WTC11 (cell line): ENCODE measurements around the gene COQ6. TPM values are rescaled to one million over a fixed set of nuclear protein-coding genes. Genes with fewer than 3 reads are reported as not detected.

Source experiments
- ATAC-seq: fragments of 200-7000 bp; cut with Tn5 transposase; 2 replicates; pipeline ENCODE4 v1.10.0; 2021; ENCODE audit warnings: mild to moderate bottlenecking, moderate library complexity
- CTCF ChIA-PET: fragments of 300-600 bp; sonication (Branson Sonifier 250); formaldehyde crosslinking; loops from one replicate; lab custom pipeline; 2021; ENCODE audit warnings: antibody characterized with exemption; lab: Charles Lee
- POLR2A ChIA-PET: fragments of 350-600 bp; sonication (Branson Sonifier 250); formaldehyde crosslinking; loops from one replicate; lab custom pipeline; 2021; ENCODE audit warnings: antibody characterized with exemption; lab: Charles Lee
- DNase-seq: peaks from one replicate; pipeline ENCODE4 v3.0.0; 2021; ENCODE audit warnings: low spot score
- H3K27ac Mint-ChIP-seq: 2 replicates; pipeline ENCODE4 v1.8.0; 2021; ENCODE audit warnings: mixed read lengths
- H3K27me3 Mint-ChIP-seq: 2 replicates; pipeline ENCODE4 v1.8.0; 2021; ENCODE audit warnings: low read depth, mild to moderate bottlenecking, moderate library complexity, mixed read lengths
- H3K36me3 Mint-ChIP-seq: 2 replicates; pipeline ENCODE4 v1.8.0; 2021; ENCODE audit warnings: mixed read lengths
- H3K4me1 Mint-ChIP-seq: 2 replicates; pipeline ENCODE4 v1.8.0; 2022; ENCODE audit warnings: mixed read lengths
- H3K4me3 Mint-ChIP-seq: 2 replicates; pipeline ENCODE4 v1.8.0; 2021; ENCODE audit warnings: mild to moderate bottlenecking, moderate library complexity, mixed read lengths
- H3K9me3 Mint-ChIP-seq: 2 replicates; pipeline ENCODE4 v1.8.0; 2021; ENCODE audit warnings: mixed read lengths
- ATF3 ChIP-seq: sonication (generic); formaldehyde crosslinking; conservative IDR thresholded peaks from 2 replicates; pipeline ENCODE4 v1.8.1; 2022; ENCODE audit warnings: mild to moderate bottlenecking, missing genetic modification reagents
- FOXK1 ChIP-seq: sonication (generic); formaldehyde crosslinking; IDR thresholded peaks from 2 replicates; pipeline ENCODE4 v1.8.0; 2022; ENCODE audit warnings: mild to moderate bottlenecking, moderate library complexity, missing genetic modification reagents
- GABPB1 ChIP-seq: sonication (generic); formaldehyde crosslinking; IDR thresholded peaks from 2 replicates; pipeline ENCODE4 v1.8.1; 2023; ENCODE audit warnings: mild to moderate bottlenecking, missing genetic modification reagents
- IRF1 ChIP-seq: sonication (generic); formaldehyde crosslinking; IDR thresholded peaks from 2 replicates; pipeline ENCODE4 v1.8.0; 2023; ENCODE audit warnings: missing genetic modification reagents
- JAZF1 ChIP-seq: fragments of 250-450 bp; sonication (Bioruptor Pico); IDR thresholded peaks from 2 replicates; pipeline ENCODE4 v1.9.0; 2021; ENCODE audit warnings: moderate library complexity, mild to moderate bottlenecking, inconsistent platforms
- NR2C2 ChIP-seq: sonication (generic); formaldehyde crosslinking; IDR thresholded peaks from 2 replicates; pipeline ENCODE4 v1.8.0; 2022; ENCODE audit warnings: mild to moderate bottlenecking, missing genetic modification reagents
- SMAD4 ChIP-seq: sonication (generic); formaldehyde crosslinking; IDR thresholded peaks from 2 replicates; pipeline ENCODE4 v1.8.0; 2022; ENCODE audit warnings: mild to moderate bottlenecking, missing genetic modification reagents
- TEAD1 ChIP-seq: sonication (generic); formaldehyde crosslinking; IDR thresholded peaks from 2 replicates; pipeline ENCODE4 v1.8.0; 2022; ENCODE audit warnings: mild to moderate bottlenecking, missing genetic modification reagents
- USF2 ChIP-seq: sonication (generic); formaldehyde crosslinking; IDR thresholded peaks from 2 replicates; pipeline ENCODE4 v1.8.1; 2023; ENCODE audit warnings: mild to moderate bottlenecking, missing genetic modification reagents, moderate library complexity
- ZNF121 ChIP-seq: sonication (generic); formaldehyde crosslinking; IDR thresholded peaks from 2 replicates; pipeline ENCODE4 v1.8.0; 2023; ENCODE audit warnings: missing genetic modification reagents
- ZNF219 ChIP-seq: sonication (generic); formaldehyde crosslinking; IDR thresholded peaks from 2 replicates; pipeline ENCODE4 v1.8.0; 2023; ENCODE audit warnings: missing genetic modification reagents, mild to moderate bottlenecking, borderline replicate concordance
- ZNF281 ChIP-seq: sonication (generic); formaldehyde crosslinking; IDR thresholded peaks from 2 replicates; pipeline ENCODE4 v1.8.0; 2023; ENCODE audit warnings: mild to moderate bottlenecking, missing genetic modification reagents
- ZNF317 ChIP-seq: sonication (generic); formaldehyde crosslinking; IDR thresholded peaks from 2 replicates; pipeline ENCODE4 v1.8.1; 2023; ENCODE audit warnings: low read depth, mild to moderate bottlenecking, moderate library complexity, missing genetic modification reagents, borderline replicate concordance
- ZNF396 ChIP-seq: fragments of 250-450 bp; sonication (Bioruptor Pico); IDR thresholded peaks from 2 replicates; pipeline ENCODE4 v1.8.0; 2021; ENCODE audit warnings: mild to moderate bottlenecking, moderate library complexity, borderline replicate concordance
- total RNA-seq: library from RNA; stranded (reverse); gene quantifications from 3 replicates; pipeline ENCODE4 v1.2.3, GENCODE V29; 2021
- TF ChIP-seq, protein P1 (sequence below): fragments of 250-450 bp; sonication (Bioruptor Pico); conservative IDR thresholded peaks from 2 replicates; pipeline ENCODE4 v1.9.0; 2021; ENCODE audit warnings: mild to moderate bottlenecking
- TF ChIP-seq, protein P2 (sequence below): fragments of 250-450 bp; sonication (Bioruptor Pico); IDR thresholded peaks from 2 replicates; pipeline ENCODE4 v2.1.2; 2022; ENCODE audit warnings: mild to moderate bottlenecking, moderate library complexity

Gene COQ6
- total RNA-seq, 1 experiment from 2014 or later, result 10.4 TPM

DNA sequence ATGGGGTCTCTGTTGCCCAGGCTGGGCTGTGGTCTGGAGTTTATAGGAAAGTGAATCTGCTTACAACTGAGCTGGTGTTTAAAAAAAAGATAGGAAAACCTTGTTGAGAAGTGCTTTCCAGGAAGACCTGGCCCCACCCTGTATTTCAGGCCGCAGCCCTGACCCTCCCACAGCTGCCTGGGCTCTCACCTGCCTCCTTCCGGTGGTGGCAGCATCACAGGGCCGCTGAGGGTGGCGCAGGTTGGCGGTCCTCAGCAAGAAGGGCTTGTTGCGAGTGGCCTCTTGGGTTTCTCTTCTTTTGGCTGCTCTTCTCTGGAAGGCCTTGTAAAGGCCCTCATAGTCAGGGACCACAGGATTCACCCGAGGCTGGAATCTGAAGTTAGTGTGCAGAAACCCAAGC lies 7.9 kb upstream of the COQ6 start (continued):
- TF ChIP-seq ZNF281 (CRISPR knock-in tag) (no peak), ZNF121 (CRISPR knock-in tag) (no peak), TEAD1 (CRISPR knock-in tag) (no peak)
- TF ChIP-seq, protein P1, sequence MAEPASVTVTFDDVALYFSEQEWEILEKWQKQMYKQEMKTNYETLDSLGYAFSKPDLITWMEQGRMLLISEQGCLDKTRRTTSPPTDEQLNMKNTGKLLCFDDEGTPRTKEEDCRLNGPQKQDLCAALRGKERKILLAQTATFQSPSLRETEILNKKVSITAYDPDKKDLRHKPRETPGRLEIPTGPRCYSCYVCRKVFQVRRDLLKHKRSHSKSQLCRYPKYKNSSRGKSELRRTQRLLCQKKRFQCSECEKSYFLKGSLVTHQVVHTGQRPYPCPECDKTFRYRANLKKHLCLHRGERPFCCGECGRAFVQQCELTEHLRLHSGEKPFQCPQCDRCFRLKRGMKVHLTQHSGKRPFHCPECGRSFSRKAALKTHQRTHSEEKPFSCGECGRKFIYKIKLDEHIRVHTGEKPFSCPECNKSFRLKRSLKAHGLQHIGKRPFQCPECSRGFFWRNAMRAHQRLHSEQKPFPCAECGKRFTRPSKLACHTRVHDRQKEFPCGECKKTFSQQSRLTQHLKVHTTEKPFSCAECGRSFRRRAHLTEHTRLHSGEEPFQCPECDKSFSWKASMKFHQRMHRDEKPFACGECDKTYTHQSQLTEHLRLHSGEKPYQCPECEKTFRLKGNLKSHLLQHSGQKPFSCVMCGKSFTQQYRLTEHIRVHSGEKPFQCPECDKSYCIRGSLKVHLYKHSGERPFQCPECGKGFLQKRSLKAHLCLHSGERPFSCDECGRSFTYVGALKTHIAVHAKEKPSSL (CRISPR knock-in tag), result no peak

DNA sequence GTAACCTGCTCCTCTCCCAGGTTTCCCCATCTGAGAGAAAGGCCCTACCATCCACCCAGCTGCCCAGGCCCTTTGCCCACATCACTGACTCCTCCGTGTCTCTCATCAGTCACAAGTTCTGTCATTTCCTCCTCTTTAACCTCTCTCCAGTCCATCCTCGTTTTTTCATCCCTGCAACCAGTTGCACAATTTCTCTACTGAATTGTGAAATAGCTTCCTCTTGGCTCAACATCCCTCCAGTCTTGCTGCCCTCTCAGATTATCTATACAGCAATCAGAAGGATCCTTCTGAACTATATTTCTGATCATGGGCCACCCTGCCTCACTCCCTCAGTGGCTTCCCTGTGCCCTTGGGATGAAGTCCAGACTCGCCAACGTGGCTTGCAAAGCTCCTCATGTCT lies 7.0 kb upstream of the COQ6 start:
- CTCF ChIA-PET, result no interaction called here
- no peak for ATAC-seq

GRCh38 chr14:73944432-73945158 lies 5.5 kb upstream of the COQ6 start:
- no peaks in the 10 kb centered on the region for H3K4me1 Mint-ChIP-seq
- no peaks in the 10 kb centered on the region for H3K36me3 Mint-ChIP-seq
- H3K9me3 Mint-ChIP-seq, result no peaks in the 10 kb centered on the region
- H3K27me3 Mint-ChIP-seq, result peaks cover 18% of the 10 kb centered on the region; the same call in 1 of the 2 replicates
- ChIA-PET CTCF (no interaction called here), POLR2A (no interaction called here)
- DNase-seq, result no peak
- no peak overlapping the region for H3K27ac Mint-ChIP-seq
- no peak overlapping the region for H3K4me3 Mint-ChIP-seq
- no peak for ATAC-seq
- TF ChIP-seq ZNF281 (CRISPR knock-in tag) (no peak), ZNF219 (CRISPR knock-in tag) (no peak), USF2 (no peak), GABPB1 (CRISPR knock-in tag) (no peak), ZNF317 (CRISPR knock-in tag) (no peak)

More for the DNA sequence above, 7.0 kb upstream of the COQ6 start:
- Mint-ChIP-seq H3K9me3 (no peaks in the 10 kb centered on the region), H3K4me1 (no peaks in the 10 kb centered on the region), H3K27ac (no peak overlapping the region), H3K27me3 (peaks cover 15% of the 10 kb centered on the region; the same call in 1 of the 2 replicates), H3K4me3 (no peak overlapping the region), H3K36me3 (no peaks in the 10 kb centered on the region)
- no peak for TF ChIP-seq ATF3 (CRISPR knock-in tag)
- no peak for TF ChIP-seq ZNF396 (CRISPR knock-in tag)
- no peak for TF ChIP-seq USF2
- no peak for TF ChIP-seq FOXK1 (CRISPR knock-in tag)
- TF ChIP-seq NR2C2 (CRISPR knock-in tag), result no peak
- no peak for TF ChIP-seq JAZF1 (CRISPR knock-in tag)
- no peak for TF ChIP-seq SMAD4 (CRISPR knock-in tag)
- TF ChIP-seq, protein P2, sequence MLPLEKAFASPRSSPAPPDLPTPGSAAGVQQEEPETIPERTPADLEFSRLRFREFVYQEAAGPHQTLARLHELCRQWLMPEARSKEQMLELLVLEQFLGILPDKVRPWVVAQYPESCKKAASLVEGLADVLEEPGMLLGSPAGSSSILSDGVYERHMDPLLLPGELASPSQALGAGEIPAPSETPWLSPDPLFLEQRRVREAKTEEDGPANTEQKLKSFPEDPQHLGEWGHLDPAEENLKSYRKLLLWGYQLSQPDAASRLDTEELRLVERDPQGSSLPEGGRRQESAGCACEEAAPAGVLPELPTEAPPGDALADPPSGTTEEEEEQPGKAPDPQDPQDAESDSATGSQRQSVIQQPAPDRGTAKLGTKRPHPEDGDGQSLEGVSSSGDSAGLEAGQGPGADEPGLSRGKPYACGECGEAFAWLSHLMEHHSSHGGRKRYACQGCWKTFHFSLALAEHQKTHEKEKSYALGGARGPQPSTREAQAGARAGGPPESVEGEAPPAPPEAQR (CRISPR knock-in tag), result no peak
- TF ChIP-seq IRF1 (CRISPR knock-in tag), result no peak
- no peak for TF ChIP-seq ZNF219 (CRISPR knock-in tag)
- POLR2A ChIA-PET, result no interaction called here
- DNase-seq, result no peak
